ENCODE data around the gene LARP4B. TPM values are rescaled to one million over a fixed set of nuclear protein-coding genes. Genes with fewer than 3 reads are reported as not detected.

Gene LARP4B
- total and polyA plus RNA-seq, 2 donors (not counting 3 experiments of a cell fraction or from before 2014, with no cell fraction given), result 27.4 to 101 TPM

GRCh38 chr10:844552-844951 lies 87.0 kb downstream of the LARP4B start:
- Histone ChIP-seq H3K9me1 (replicated peaks; ENCODE audit: control insufficient read depth, extremely low read depth, insufficient read depth, low read length) (no peaks in the 10 kb centered on the region), H4K20me1 (replicated peaks; ENCODE audit: control insufficient read depth, extremely low read depth, insufficient read depth, low read length) (no peaks in the 10 kb centered on the region), H3K4me1 (ENCODE audit: control insufficient read depth, extremely low read depth, insufficient read depth, low read length) (peaks cover 10% of the 10 kb centered on the region), H3K9me3 (replicated peaks; ENCODE audit: control insufficient read depth, insufficient read depth, low read length) (no peaks in the 10 kb centered on the region), H3K4me2 (ENCODE audit: insufficient read depth, low read length) (no peak overlapping the region), H2AFZ (ENCODE audit: low read depth, low read length) (no peak overlapping the region), H3K27ac (ENCODE audit: insufficient read depth, low read depth, low read length) (no peak overlapping the region), H3K4me3 (replicated peaks in 1 of 3; ENCODE audit: insufficient read depth in 1 of 3, low read depth in 1 of 3, low read length in 3 of 3) (no peak overlapping the region), H3K9ac (replicated peaks; ENCODE audit: extremely low read depth, insufficient read depth, low read length) (no peak overlapping the region), H3K36me3 (ENCODE audit: control insufficient read depth in 2 of 2, extremely low read depth in 1 of 2, insufficient read depth in 2 of 2, low read length in 2 of 2) (peaks cover 13 to 16% of the 10 kb centered on the region in 2 experiments), H3K79me2 (ENCODE audit: control insufficient read depth, insufficient read depth, low read length) (peaks cover 58% of the 10 kb centered on the region), H3K27me3 (ENCODE audit: control insufficient read depth in 2 of 2, insufficient read depth in 2 of 2, low read length in 2 of 2) (no peaks in the 10 kb centered on the region)
- CTCF ChIA-PET, result interaction anchor here (0.8 kb wide), 1 partner anchor 10 kb away, joined by 3 read pairs; no protein-coding TSS in a partner anchor
- intact Hi-C loops (cut with micrococcal nuclease) (no loop called here), dilution Hi-C loops (cut with MboI; ENCODE audit: extremely low pct_ligation_motif_present, low sequenced_read_pairs) (no loop called here)
- FAIRE-seq (no peak), DNase-seq (ENCODE audit: low read depth, low spot score) (no peak)
- POLR2A ChIA-PET, result interaction anchor here (0.9 kb wide), 1 partner anchor 23 kb away, joined by 8 read pairs; no protein-coding TSS in a partner anchor
- BruUV-seq (replicated peaks), result no TSS peak
- TF ChIP-seq FOS (IDR thresholded peaks at IDR 0.05; ENCODE audit: borderline replicate concordance, insufficient read depth, low read length), result no peak
- no peak for TF ChIP-seq MYC (IDR thresholded peaks at IDR 0.05; ENCODE audit: low read depth, low read length)
- TF ChIP-seq CTCF (IDR thresholded peaks at IDR 0.05; ENCODE audit: extremely low read depth in 1 of 2, insufficient read depth in 1 of 2, low read depth in 1 of 2, low read length in 2 of 2), result no peak

- POLR2A ChIA-PET, result interaction anchor here (0.9 kb wide), 1 partner anchor 24 kb away, joined by 8 read pairs; no protein-coding TSS in a partner anchor
- CTCF ChIA-PET, result interaction anchor here (0.8 to 1.0 kb wide), 2 partner anchors 11 to 21 kb away, joined by 3 read pairs; no protein-coding TSS in a partner anchor
- Histone ChIP-seq H3K4me3 (replicated peaks in 1 of 3; ENCODE audit: insufficient read depth in 1 of 3, low read depth in 1 of 3, low read length in 3 of 3) (no peak overlapping the region), H4K20me1 (replicated peaks; ENCODE audit: control insufficient read depth, extremely low read depth, insufficient read depth, low read length) (no peaks in the 10 kb centered on the region), H2AFZ (ENCODE audit: low read depth, low read length) (no peak overlapping the region), H3K79me2 (ENCODE audit: control insufficient read depth, insufficient read depth, low read length) (peaks cover 55% of the 10 kb centered on the region), H3K4me2 (ENCODE audit: insufficient read depth, low read length) (no peak overlapping the region), H3K27me3 (ENCODE audit: control insufficient read depth in 2 of 2, insufficient read depth in 2 of 2, low read length in 2 of 2) (no peaks in the 10 kb centered on the region), H3K27ac (ENCODE audit: insufficient read depth, low read depth, low read length) (no peak overlapping the region), H3K9ac (replicated peaks; ENCODE audit: extremely low read depth, insufficient read depth, low read length) (no peak overlapping the region), H3K9me3 (replicated peaks; ENCODE audit: control insufficient read depth, insufficient read depth, low read length) (no peaks in the 10 kb centered on the region), H3K36me3 (ENCODE audit: control insufficient read depth in 2 of 2, extremely low read depth in 1 of 2, insufficient read depth in 2 of 2, low read length in 2 of 2) (peaks cover 13 to 16% of the 10 kb centered on the region in 2 experiments), H3K9me1 (replicated peaks; ENCODE audit: control insufficient read depth, extremely low read depth, insufficient read depth, low read length) (no peaks in the 10 kb centered on the region), H3K4me1 (ENCODE audit: control insufficient read depth, extremely low read depth, insufficient read depth, low read length) (peaks cover 10% of the 10 kb centered on the region)
- DNase-seq (ENCODE audit: low read depth, low spot score), result no peak
- no peak for FAIRE-seq
- no TSS peak for BruUV-seq (replicated peaks)
- TF ChIP-seq CTCF (IDR thresholded peaks at IDR 0.05; ENCODE audit: extremely low read depth in 1 of 2, insufficient read depth in 1 of 2, low read depth in 1 of 2, low read length in 2 of 2) (no peak), MAX (IDR thresholded peaks at IDR 0.05; ENCODE audit: insufficient read depth, insufficient read length) (no peak), GATA2 (IDR thresholded peaks at IDR 0.05; ENCODE audit: insufficient read depth, insufficient read length, low read depth, low read length) (no peak), POLR2A (IDR thresholded peaks at IDR 0.05; ENCODE audit: low read depth, low read length) (no peak), JUN (IDR thresholded peaks at IDR 0.05; ENCODE audit: borderline replicate concordance, insufficient read depth, insufficient read length, low read depth) (no peak), FOS (IDR thresholded peaks at IDR 0.05; ENCODE audit: borderline replicate concordance, insufficient read depth, low read length) (no peak), MYC (IDR thresholded peaks at IDR 0.05; ENCODE audit: low read depth, low read length) (no peak), EZH2 (IDR thresholded peaks at IDR 0.05; ENCODE audit: borderline replicate concordance, low read depth, low read length, severe bottlenecking) (no peak), POLR2AphosphoS5 (IDR thresholded peaks at IDR 0.05; ENCODE audit: insufficient read depth, low read depth, low read length) (no peak)
- dilution Hi-C loops (cut with MboI; ENCODE audit: extremely low pct_ligation_motif_present, low sequenced_read_pairs), result no loop called here
- intact Hi-C loops (cut with micrococcal nuclease), result no loop called here
Measured at GRCh38 chr10:843703-844102, 87.8 kb downstream of the LARP4B start.

All from endothelial cell of umbilical vein (primary cell).